ENCODE results near the gene FHIP1A.
"Not testable (repeated sequence)": the region's sequence is repeated elsewhere in the genome, so short reads cannot be mapped to it uniquely, and the experiment has no call there.

Gene FHIP1A

GRCh38 chr4:151408630-151409469 lies at the start of gene FHIP1A:
Gene FHIP1A, plus strand, starts transcription at chr4:151409176. Its CDS starts 157,084 bp downstream, at chr4:151566260.
- intact Hi-C loops (cut with micrococcal nuclease): no loop called here
- H3K9me3 Mint-ChIP-seq: no peaks in the 10 kb centered on the region
- H3K27ac Mint-ChIP-seq: peak within 1 kb of the TSS; percentile 24
- no peaks in the 10 kb centered on the region for H3K36me3 Mint-ChIP-seq (ENCODE audit: low read depth)
- peaks cover 61% of the 10 kb centered on the region for H3K27me3 Mint-ChIP-seq
- H3K4me3 Mint-ChIP-seq: peak within 1 kb of the TSS; percentile 75
- peaks cover 18% of the 10 kb centered on the region for H3K4me1 Mint-ChIP-seq (ENCODE audit: low read depth)

DNA sequence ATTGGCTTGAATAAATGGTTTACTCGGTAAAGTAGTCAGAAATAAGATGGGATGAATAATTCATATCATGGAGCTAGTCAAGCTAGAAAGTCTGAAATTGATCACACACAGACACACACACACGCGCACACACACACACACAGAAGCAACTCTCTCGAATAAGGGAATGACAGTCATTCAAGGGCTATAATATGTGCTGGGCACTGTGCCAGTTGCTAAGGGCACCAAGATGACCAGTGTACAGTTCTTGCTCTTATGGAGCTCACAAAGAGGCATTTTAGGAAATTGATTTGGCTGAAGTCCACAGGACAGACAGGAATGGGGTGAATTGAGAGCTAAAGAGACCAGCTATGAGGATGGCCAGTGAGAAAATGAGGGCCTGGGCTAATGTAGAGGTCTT lies 49.4 kb upstream of the FHIP1A start:
- H3K36me3 Mint-ChIP-seq (ENCODE audit: low read depth): no peaks in the 10 kb centered on the region
- H3K4me1 Mint-ChIP-seq (ENCODE audit: low read depth): no peaks in the 10 kb centered on the region
- H3K27ac Mint-ChIP-seq: no peak overlapping the region
- no peaks in the 10 kb centered on the region for H3K9me3 Mint-ChIP-seq
- intact Hi-C loops (cut with micrococcal nuclease): no loop called here
- H3K4me3 Mint-ChIP-seq: no peak overlapping the region
- peaks cover 9% of the 10 kb centered on the region for H3K27me3 Mint-ChIP-seq

- Mint-ChIP-seq H3K27ac (no peak overlapping the region), H3K36me3 (ENCODE audit: low read depth) (no peaks in the 10 kb centered on the region), H3K27me3 (peaks cover 5% of the 10 kb centered on the region), H3K4me3 (no peak overlapping the region), H3K9me3 (no peaks in the 10 kb centered on the region), H3K4me1 (ENCODE audit: low read depth) (no peaks in the 10 kb centered on the region)
- intact Hi-C loops (cut with micrococcal nuclease): loop anchor here (5.0 to 10.0 kb wide), 3 partner anchors 244 to 554 kb away; no protein-coding TSS in a partner anchor
Observed at GRCh38 chr4:151361126-151361525, 47.9 kb upstream of the FHIP1A start.

DNA sequence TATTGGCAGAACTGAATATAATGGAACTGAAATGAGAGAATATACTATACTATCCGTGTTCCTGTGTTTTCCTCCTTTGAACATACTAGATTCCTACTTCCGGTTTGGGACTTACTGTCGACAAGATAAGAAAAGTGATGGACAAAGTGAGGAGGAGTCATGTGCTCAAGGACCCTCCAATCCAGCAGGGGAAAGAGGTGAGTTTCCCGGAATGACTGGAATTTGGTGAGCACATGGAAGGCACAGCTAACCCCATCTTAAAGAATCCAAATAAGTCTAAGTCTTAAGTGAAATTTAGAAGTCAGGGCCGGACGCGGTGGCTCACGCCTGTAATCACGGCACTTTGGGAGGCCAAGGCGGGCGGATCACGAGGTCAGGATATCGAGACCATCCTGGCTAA lies 47.0 kb upstream of the FHIP1A start:
- H3K27ac Mint-ChIP-seq: no peak overlapping the region
- H3K27me3 Mint-ChIP-seq: peaks cover 5% of the 10 kb centered on the region
- intact Hi-C loops (cut with micrococcal nuclease): loop anchor here (5.0 to 10.0 kb wide), 3 partner anchors 245 to 553 kb away; no protein-coding TSS in a partner anchor
- H3K4me1 Mint-ChIP-seq (ENCODE audit: low read depth): no peaks in the 10 kb centered on the region
- H3K36me3 Mint-ChIP-seq (ENCODE audit: low read depth): no peaks in the 10 kb centered on the region
- no peaks in the 10 kb centered on the region for H3K9me3 Mint-ChIP-seq
- H3K4me3 Mint-ChIP-seq: no peak overlapping the region

DNA sequence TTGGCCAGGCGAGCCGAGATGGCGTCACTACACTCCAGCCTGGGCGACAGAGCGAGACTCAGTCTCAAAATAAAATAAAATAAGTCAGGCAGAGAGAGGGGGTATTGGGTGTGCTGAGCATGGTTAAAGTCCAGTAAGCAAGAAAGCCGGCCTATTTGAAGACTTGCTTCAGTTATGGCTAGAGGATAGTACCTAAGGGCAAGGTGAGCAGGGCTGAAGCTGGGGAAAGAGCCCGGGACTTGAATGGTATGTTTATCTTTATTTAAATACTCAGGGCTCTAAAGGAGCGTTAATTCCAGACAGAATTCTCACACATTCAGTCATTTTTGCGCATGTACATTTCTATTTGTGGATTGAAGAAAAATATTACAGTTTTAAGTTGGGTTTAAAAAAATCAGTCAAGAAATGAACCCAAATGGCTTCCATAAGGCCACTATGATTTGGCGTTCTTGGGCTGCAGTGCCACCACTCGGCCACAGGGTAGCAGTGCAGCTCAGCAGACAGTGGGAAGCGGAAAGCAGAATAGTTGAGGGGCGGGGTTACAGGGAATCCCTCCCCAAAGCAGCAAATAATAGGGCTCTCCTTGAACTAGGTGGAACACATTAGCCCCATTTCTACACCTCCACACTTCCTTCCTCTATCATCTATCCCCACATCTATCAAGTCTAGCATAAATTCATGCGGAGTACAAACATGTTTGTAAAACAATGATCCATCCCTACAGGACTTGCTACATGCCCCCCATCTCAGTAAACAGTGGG lies 46.4 kb upstream of the FHIP1A start:
- no peaks in the 10 kb centered on the region for H3K36me3 Mint-ChIP-seq (ENCODE audit: low read depth)
- H3K27me3 Mint-ChIP-seq: peaks cover 5% of the 10 kb centered on the region
- no peak overlapping the region for H3K27ac Mint-ChIP-seq
- no peak overlapping the region for H3K4me3 Mint-ChIP-seq
- intact Hi-C loops (cut with micrococcal nuclease): loop anchor here (5.0 to 10.0 kb wide), 3 partner anchors 245 to 552 kb away; no protein-coding TSS in a partner anchor
- no peaks in the 10 kb centered on the region for H3K4me1 Mint-ChIP-seq (ENCODE audit: low read depth)
- no peaks in the 10 kb centered on the region for H3K9me3 Mint-ChIP-seq

DNA sequence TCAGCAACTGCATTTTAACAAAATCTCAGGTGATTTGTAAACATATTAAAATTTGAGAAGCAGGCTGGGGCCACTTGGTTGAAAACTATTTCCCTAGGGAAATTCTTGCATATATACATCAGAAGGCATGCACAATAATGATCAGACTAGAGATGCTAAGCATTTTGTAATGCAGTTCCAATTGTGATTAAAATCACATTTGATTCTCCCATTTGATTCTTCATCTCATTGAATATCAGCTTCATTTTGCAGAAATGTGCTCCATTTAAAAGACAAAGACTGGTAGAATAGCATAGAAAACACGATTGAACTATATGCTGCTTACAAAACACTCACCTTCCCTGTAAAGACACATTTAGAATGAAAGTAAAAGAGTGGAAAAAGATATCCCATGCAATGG lies 32.4 kb upstream of the FHIP1A start:
- Mint-ChIP-seq H3K36me3 (ENCODE audit: low read depth) (no peaks in the 10 kb centered on the region), H3K27me3 (peaks cover 11% of the 10 kb centered on the region), H3K27ac (no peak overlapping the region), H3K9me3 (no peaks in the 10 kb centered on the region), H3K4me3 (no peak overlapping the region), H3K4me1 (ENCODE audit: low read depth) (no peaks in the 10 kb centered on the region)
- intact Hi-C loops (cut with micrococcal nuclease): no loop called here

DNA sequence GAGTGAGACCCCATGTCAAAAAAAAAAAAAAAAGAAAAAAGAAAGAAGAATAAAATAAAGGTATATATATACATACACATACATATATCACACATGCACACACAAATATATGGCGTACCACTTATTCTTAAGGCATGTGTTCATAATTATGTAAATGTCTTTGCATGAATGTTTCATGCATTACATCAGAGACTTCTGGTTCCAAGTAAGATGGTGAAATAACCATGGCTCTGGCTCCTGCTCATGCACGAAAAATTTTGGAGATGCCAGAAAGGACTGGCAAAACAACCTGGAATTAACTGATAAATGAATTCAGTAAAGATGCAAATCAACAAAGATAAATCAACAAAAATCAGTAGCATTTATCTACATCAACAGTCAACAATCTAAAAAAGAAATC lies 19.7 kb upstream of the FHIP1A start:
- no peak overlapping the region for H3K4me3 Mint-ChIP-seq
- intact Hi-C loops (cut with micrococcal nuclease): no loop called here
- no peak overlapping the region for H3K27ac Mint-ChIP-seq
- no peaks in the 10 kb centered on the region for H3K36me3 Mint-ChIP-seq (ENCODE audit: low read depth)
- no peaks in the 10 kb centered on the region for H3K27me3 Mint-ChIP-seq
- no peaks in the 10 kb centered on the region for H3K4me1 Mint-ChIP-seq (ENCODE audit: low read depth)
- no peaks in the 10 kb centered on the region for H3K9me3 Mint-ChIP-seq

DNA sequence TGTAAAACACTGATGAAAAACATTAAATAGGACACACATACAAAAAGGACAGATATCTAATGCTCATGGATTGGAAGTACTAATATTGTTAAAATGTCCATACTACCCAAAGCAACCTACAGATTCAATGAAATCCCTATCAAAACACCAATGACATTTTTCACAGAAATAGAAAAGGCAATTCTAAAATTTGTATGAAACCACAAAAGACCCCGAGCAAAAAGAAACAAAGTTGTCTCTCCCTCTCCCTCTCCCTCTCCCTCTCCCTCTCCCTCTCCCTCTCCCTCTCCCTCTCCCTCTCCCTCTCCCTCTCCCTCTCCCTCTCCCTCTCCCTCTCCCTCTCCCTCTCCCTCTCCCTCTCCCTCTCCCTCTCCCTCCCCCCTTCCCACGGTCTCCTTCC lies 19.2 kb upstream of the FHIP1A start:
- H3K27ac Mint-ChIP-seq; H3K4me3 Mint-ChIP-seq; intact Hi-C loops (cut with micrococcal nuclease); H3K4me1 Mint-ChIP-seq (ENCODE audit: low read depth); H3K36me3 Mint-ChIP-seq (ENCODE audit: low read depth); H3K9me3 Mint-ChIP-seq; H3K27me3 Mint-ChIP-seq: not testable (repeated sequence)

GRCh38 chr4:151395873-151396272 lies 13.1 kb upstream of the FHIP1A start:
- intact Hi-C loops (cut with micrococcal nuclease): no loop called here

DNA sequence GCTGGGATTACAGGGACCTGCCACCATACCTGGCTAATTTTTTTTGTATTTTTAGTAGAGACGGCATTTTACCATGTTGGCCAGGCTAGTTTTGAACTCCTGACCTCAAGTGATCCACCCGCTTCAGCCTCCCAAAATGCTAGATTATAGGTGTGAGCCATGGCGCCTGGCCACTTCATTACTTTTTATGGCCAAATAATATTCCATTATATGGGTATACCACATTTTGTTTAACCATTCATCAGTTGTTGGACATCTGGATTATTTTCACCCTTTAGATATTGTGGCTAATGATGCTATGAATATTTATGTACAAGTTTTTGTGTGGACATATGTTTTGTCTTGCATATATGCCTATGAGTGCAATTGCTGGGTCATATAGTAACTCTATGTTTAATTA lies 8.6 kb upstream of the FHIP1A start:
- Mint-ChIP-seq H3K4me3 (no peak overlapping the region), H3K27me3 (no peaks in the 10 kb centered on the region), H3K36me3 (ENCODE audit: low read depth) (no peaks in the 10 kb centered on the region), H3K4me1 (ENCODE audit: low read depth) (no peaks in the 10 kb centered on the region), H3K27ac (no peak overlapping the region), H3K9me3 (no peaks in the 10 kb centered on the region)
- intact Hi-C loops (cut with micrococcal nuclease): no loop called here

More at GRCh38 chr4:151395873-151396272, 13.1 kb upstream of the FHIP1A start:
- H3K27me3 Mint-ChIP-seq: no peaks in the 10 kb centered on the region
- no peak overlapping the region for H3K4me3 Mint-ChIP-seq
- no peaks in the 10 kb centered on the region for H3K4me1 Mint-ChIP-seq (ENCODE audit: low read depth)
- H3K27ac Mint-ChIP-seq: no peak overlapping the region
- no peaks in the 10 kb centered on the region for H3K9me3 Mint-ChIP-seq
- no peaks in the 10 kb centered on the region for H3K36me3 Mint-ChIP-seq (ENCODE audit: low read depth)

DNA sequence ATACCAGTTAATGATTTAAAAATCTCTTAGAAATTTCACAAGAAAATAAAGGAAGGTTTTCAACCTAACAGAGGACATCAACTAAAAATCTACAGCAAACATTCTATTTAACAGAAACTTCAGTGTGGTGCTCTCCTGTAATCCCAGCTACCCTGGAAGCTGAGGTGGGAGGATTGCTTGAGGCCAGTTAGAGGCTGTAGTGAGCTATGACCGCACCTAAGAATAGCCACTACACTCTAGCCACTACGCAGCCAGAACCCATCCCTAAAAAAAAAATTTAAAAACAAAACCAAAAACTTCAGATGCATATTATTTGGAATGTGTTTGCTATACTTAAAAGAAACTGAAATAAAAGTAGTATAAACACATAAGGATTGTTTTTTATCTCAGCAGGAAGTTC lies 7.2 kb upstream of the FHIP1A start:
- no peaks in the 10 kb centered on the region for H3K9me3 Mint-ChIP-seq
- no peaks in the 10 kb centered on the region for H3K36me3 Mint-ChIP-seq (ENCODE audit: low read depth)
- H3K27ac Mint-ChIP-seq: no peak overlapping the region
- H3K27me3 Mint-ChIP-seq: peaks cover 2% of the 10 kb centered on the region
- H3K4me1 Mint-ChIP-seq (ENCODE audit: low read depth): no peaks in the 10 kb centered on the region
- no peak overlapping the region for H3K4me3 Mint-ChIP-seq
- intact Hi-C loops (cut with micrococcal nuclease): no loop called here

DNA sequence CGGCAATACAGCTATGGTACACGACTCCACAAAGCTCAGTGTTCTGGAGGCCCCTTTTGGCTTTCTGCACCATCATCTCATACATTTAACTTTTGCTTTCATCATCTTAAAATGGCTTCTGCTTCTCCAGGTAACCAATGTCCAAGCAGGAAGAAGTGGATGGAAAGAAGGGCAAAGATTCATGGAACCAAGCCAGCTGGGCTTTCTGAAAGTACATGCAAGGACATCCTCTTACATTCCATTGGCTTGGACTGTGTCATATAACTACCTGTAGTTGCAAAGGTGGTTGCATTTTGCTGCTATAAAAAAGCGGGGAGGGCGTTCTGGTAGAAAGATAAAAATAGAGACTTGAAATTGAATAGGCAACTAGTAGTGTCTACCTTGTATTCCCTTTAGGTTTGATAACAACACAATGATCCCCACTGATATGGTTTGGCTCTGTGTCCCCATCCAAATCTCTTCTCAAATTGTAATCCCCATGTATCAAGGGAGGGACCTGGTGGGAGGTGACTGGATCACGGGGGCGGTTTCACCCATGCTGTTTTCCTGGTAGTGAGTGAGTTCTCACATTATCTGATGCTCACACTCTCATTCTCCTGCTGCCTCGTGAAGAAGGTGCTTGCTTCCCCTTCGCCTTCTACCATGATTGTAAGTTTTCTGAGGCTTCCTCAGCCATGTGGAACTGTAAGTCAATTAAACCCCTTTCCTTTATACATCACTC lies 6.7 kb upstream of the FHIP1A start:
- Mint-ChIP-seq H3K4me3 (no peak overlapping the region), H3K27me3 (peaks cover 8% of the 10 kb centered on the region), H3K27ac (no peak overlapping the region), H3K9me3 (no peaks in the 10 kb centered on the region), H3K36me3 (ENCODE audit: low read depth) (no peaks in the 10 kb centered on the region), H3K4me1 (ENCODE audit: low read depth) (no peaks in the 10 kb centered on the region)
- intact Hi-C loops (cut with micrococcal nuclease): no loop called here

DNA sequence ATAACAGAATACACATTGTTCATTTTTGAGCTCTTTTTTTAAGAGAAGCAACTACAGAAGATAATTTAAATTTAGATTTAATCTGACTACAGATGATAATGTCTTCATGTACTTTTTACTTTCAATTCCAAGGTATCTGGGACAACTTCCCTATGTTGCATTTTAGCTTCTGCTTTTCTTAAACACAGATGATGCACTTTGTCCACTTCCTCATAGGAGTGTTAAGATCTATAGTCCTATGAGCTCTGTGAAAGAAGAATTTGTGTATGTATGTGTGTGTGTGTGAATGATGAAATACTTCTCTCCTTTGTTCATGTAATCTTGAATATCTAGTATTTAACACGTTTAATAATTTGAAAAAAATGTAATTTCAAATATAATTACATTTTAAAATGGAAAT lies 5.3 kb upstream of the FHIP1A start:
- no peak overlapping the region for H3K27ac Mint-ChIP-seq
- H3K4me3 Mint-ChIP-seq: no peak overlapping the region
- H3K36me3 Mint-ChIP-seq (ENCODE audit: low read depth): no peaks in the 10 kb centered on the region
- no peaks in the 10 kb centered on the region for H3K9me3 Mint-ChIP-seq
- intact Hi-C loops (cut with micrococcal nuclease): no loop called here
- H3K27me3 Mint-ChIP-seq: peaks cover 20% of the 10 kb centered on the region
- H3K4me1 Mint-ChIP-seq (ENCODE audit: low read depth): peaks cover 9% of the 10 kb centered on the region

DNA sequence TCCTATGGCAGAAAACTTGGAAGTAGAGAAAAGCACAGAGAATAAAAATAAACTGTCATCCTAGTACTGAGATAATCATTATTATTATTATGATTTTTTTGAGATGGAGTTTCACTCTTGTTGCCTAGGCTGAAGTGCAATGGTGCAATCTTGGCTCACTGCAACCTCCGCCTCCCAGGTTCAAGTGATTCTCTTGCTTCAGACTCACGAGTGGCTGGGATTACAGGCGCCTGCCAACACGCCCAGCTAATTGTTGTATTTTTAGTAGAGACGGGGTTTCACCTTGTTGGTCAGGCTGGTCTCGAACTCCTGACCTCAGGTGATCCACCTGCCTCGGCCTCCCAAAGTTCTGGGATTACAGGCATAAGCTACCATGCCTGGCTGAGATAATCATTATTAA lies 4.2 kb upstream of the FHIP1A start:
- H3K27ac Mint-ChIP-seq; H3K36me3 Mint-ChIP-seq (ENCODE audit: low read depth); intact Hi-C loops (cut with micrococcal nuclease); H3K9me3 Mint-ChIP-seq; H3K4me3 Mint-ChIP-seq: not testable (repeated sequence)
- H3K4me1 Mint-ChIP-seq (ENCODE audit: low read depth): peaks cover 18% of the 10 kb centered on the region
- H3K27me3 Mint-ChIP-seq: peaks cover 30% of the 10 kb centered on the region
